Right lobe of liver (tissue), 4 donors: Measurements from ENCODE around the gene MCFD2.

Experiments
- CTCF ChIP-seq, 4 donors: fragments of 200-600 bp in 3 of 4; fragments of 450-650 bp in 1 of 4; IDR thresholded peaks; one replicate each; pipeline versions ENCODE4 v1.5.1 to v1.8.0; 2016 to 2022; ENCODE audit warnings: antibody characterized with exemption in 4 of 4, mild to moderate bottlenecking in 2 of 4
- POLR2A ChIP-seq: fragments of 450-650 bp; IDR thresholded peaks from one replicate; pipeline ENCODE4 v1.6.1; 2017; ENCODE audit warnings: antibody characterized with exemption, mild to moderate bottlenecking
- donor health status: DM: no; HTN: no; CAD: no.
- donor health status: DM: no; HTN: no; CAD: no.
- donor health status: DM: no; HTN: yes; CAD: no.

- TF ChIP-seq CTCF (IDR thresholded peaks at IDR 0.05) (no peak), POLR2A (no peak)
These were observed 17.6 kb downstream of the MCFD2 start for GRCh38 chr2:46898024-46898423.
